Left cardiac atrium (tissue), 4 donors: Measurements from ENCODE around the gene SHBG. TPM values are rescaled to one million over a fixed set of nuclear protein-coding genes. Genes with fewer than 3 reads are reported as not detected.
"Not testable (repeated sequence)": the region's sequence is repeated elsewhere in the genome, so short reads cannot be mapped to it uniquely, and the experiment has no call there.

Experiments used
- ATAC-seq, 2 donors: fragments of 200-7000 bp; cut with Tn5 transposase; one replicate each; pipeline ENCODE4 v1.9.1; 2020; ENCODE audit warnings: mild to moderate bottlenecking in 2 of 2, moderate library complexity in 2 of 2
- DNase-seq: peaks from one replicate; pipeline ENCODE4 v3.0.0-alpha.2; 2020
- intact Hi-C, 2 donors: fragments of 100-400 bp; cut with DNase I; formaldehyde crosslinking; loops; one replicate each; pipeline versions ENCODE4 v1.14.1 to v1.15.1; 2022 to 2023
- total RNA-seq, 2 donors: library from RNA; stranded (reverse); fragmentation: NEBNext Ultra II Directional; extraction: Animal tissue kit (Norgen Biotek cat#: 25700); gene quantifications; one replicate each; pipeline ENCODE4 v1.2.1, GENCODE V29; 2021
- donor health status: DM: no; HTN: yes; CAD: no.
- donor health status: DM: no; HTN: yes; CAD: no; lungs with severe emphysema.
- donor health status: DM: yes; HTN: yes; CAD: no.
- donor health status: Dilated cardiomyopathy.

The SHBG gene
- total RNA-seq, 2 donors from 2014 or later: 0.55 to 0.85 TPM

- DNase-seq: peak; percentile 46
- ATAC-seq: peak; percentile 51 to 54
- intact Hi-C loops: loop anchor here in 1 of 2 donors (10.0 kb wide), 1 partner anchor 50 kb away; the partner anchor contains the start of genes TP53 and WRAP53
These were observed 4.4 kb downstream of the SHBG start for GRCh38 chr17:7634384-7634783.

GRCh38 chr17:7636163-7636562, 6.2 kb downstream of the SHBG start:
- ATAC-seq (no peak), DNase-seq (no peak)
- intact Hi-C loops: loop anchor here in 1 of 2 donors (10.0 kb wide), 1 partner anchor 49 kb away; the partner anchor contains the start of genes TP53 and WRAP53

- ATAC-seq: no peak
- intact Hi-C loops: no loop called here
These were observed 10.8 kb downstream of the SHBG start for GRCh38 chr17:7640783-7641182.

GRCh38 chr17:7641635-7642034, 11.7 kb downstream of the SHBG start:
- intact Hi-C loops, ATAC-seq, DNase-seq: not testable (repeated sequence)

More at GRCh38 chr17:7640783-7641182, 10.8 kb downstream of the SHBG start:
- DNase-seq: no peak

GRCh38 chr17:7644775-7645174, 14.8 kb downstream of the SHBG start:
- intact Hi-C loops: no loop called here
- ATAC-seq: peak in 1 of 2 donors; percentile 18
- DNase-seq: no peak

- no peak for ATAC-seq
- no peak for DNase-seq
- intact Hi-C loops: no loop called here
These were observed 16.5 kb downstream of the SHBG start for GRCh38 chr17:7646457-7646856.

- intact Hi-C loops: no loop called here
- DNase-seq: no peak
- no peak for ATAC-seq
These were observed 17.1 kb downstream of the SHBG start for GRCh38 chr17:7647018-7647417.

- intact Hi-C loops: loop anchor here in 1 of 2 donors (10.0 kb wide), 1 partner anchor 164 kb away; no protein-coding TSS in a partner anchor
- ATAC-seq (peak; percentile 85 to 87), DNase-seq (peak; percentile 83)
These were observed 20.7 kb downstream of the SHBG start, which contains the start of gene ATP1B2 for GRCh38 chr17:7650509-7651096. Gene ATP1B2, plus strand, starts transcription at chr17:7650926. Its CDS starts 593 bp downstream, at chr17:7651519.

- intact Hi-C loops: loop anchor here in 1 of 2 donors (10.0 kb wide), 1 partner anchor 164 kb away; no protein-coding TSS in a partner anchor
- peak in 1 of 2 donors; percentile 10 for ATAC-seq
- DNase-seq: no peak
These were observed 21.2 kb downstream of the SHBG start for GRCh38 chr17:7651097-7651664.

- peak; percentile 34 for DNase-seq
- intact Hi-C loops: loop anchor here in 1 of 2 donors (10.0 kb wide), 1 partner anchor 163 kb away; no protein-coding TSS in a partner anchor
- peak; percentile 47 to 56 for ATAC-seq
These were observed 21.9 kb downstream of the SHBG start for GRCh38 chr17:7651665-7652387.

GRCh38 chr17:7652388-7653356, 22.7 kb downstream of the SHBG start:
- ATAC-seq (no peak), DNase-seq (no peak)
- intact Hi-C loops: loop anchor here in 1 of 2 donors (10.0 kb wide), 1 partner anchor 162 kb away; no protein-coding TSS in a partner anchor

GRCh38 chr17:7654832-7655540, 25.1 kb downstream of the SHBG start:
- intact Hi-C loops: loop anchor here in 1 of 2 donors (10.0 kb wide), 1 partner anchor 160 kb away; no protein-coding TSS in a partner anchor
- no peak for DNase-seq
- ATAC-seq: no peak

GRCh38 chr17:7655541-7655840, 25.6 kb downstream of the SHBG start:
- intact Hi-C loops: loop anchor here in 1 of 2 donors (10.0 kb wide), 1 partner anchor 159 kb away; no protein-coding TSS in a partner anchor
- ATAC-seq (no peak), DNase-seq (no peak)

- ATAC-seq (peak; percentile 50 to 55), DNase-seq (peak; percentile 59)
- intact Hi-C loops: loop anchor here in 1 of 2 donors (10.0 kb wide), 1 partner anchor 158 kb away; no protein-coding TSS in a partner anchor
These were observed 27.1 kb downstream of the SHBG start for GRCh38 chr17:7656958-7657609.

GRCh38 chr17:7667656-7668406, 37.9 kb downstream of the SHBG start:
- ATAC-seq: peak in 1 of 2 donors; percentile 17
- intact Hi-C loops: no loop called here
- no peak for DNase-seq

- no peak for ATAC-seq
- intact Hi-C loops: no loop called here
- no peak for DNase-seq
These were observed 38.5 kb downstream of the SHBG start for GRCh38 chr17:7668482-7668881.

- intact Hi-C loops: no loop called here
These were observed 43.3 kb downstream of the SHBG start for GRCh38 chr17:7673239-7673638.

More at GRCh38 chr17:7673239-7673638, 43.3 kb downstream of the SHBG start:
- no peak for ATAC-seq
- no peak for DNase-seq
